CD4-positive, alpha-beta T cell treated with Interleukin-2 at 100 ng/mL for 4 hours (primary cell): ENCODE measurements around the gene NPHP4.

Experiments used
- DNase-seq: peaks from one replicate; pipeline ENCODE4 v3.0.0-alpha.2; 2020; ENCODE audit warnings: low spot score

Gene NPHP4

GRCh38 chr1:6003568-6004411 lies 11.6 kb upstream of the NPHP4 start:
- DNase-seq, result no peak

- DNase-seq, result no peak
These were observed 10.7 kb upstream of the NPHP4 start for GRCh38 chr1:6002714-6003501.

GRCh38 chr1:6001992-6002576 lies 9.9 kb upstream of the NPHP4 start:
- DNase-seq, result no peak

- no peak for DNase-seq
These were observed 8.4 kb upstream of the NPHP4 start for GRCh38 chr1:6000444-6001288.

GRCh38 chr1:5999711-6000443 lies 7.7 kb upstream of the NPHP4 start:
- no peak for DNase-seq

GRCh38 chr1:5998906-5999301 lies 6.7 kb upstream of the NPHP4 start:
- no peak for DNase-seq

GRCh38 chr1:5998051-5998905 lies 6.1 kb upstream of the NPHP4 start:
- DNase-seq, result no peak

- DNase-seq, result no peak
These were observed 5.1 kb upstream of the NPHP4 start for GRCh38 chr1:5997316-5997715.

- DNase-seq, result no peak
These were observed 4.5 kb upstream of the NPHP4 start for GRCh38 chr1:5996641-5997270.

- DNase-seq, result no peak
These were observed 3.8 kb upstream of the NPHP4 start for GRCh38 chr1:5995871-5996630.

- DNase-seq, result peak; percentile 74
These were observed 2.7 kb upstream of the NPHP4 start for GRCh38 chr1:5994713-5995621.

- DNase-seq, result peak; percentile 16
These were observed 1.6 kb upstream of the NPHP4 start for GRCh38 chr1:5993556-5994491.

GRCh38 chr1:5992814-5993555 lies 760 bp upstream of the NPHP4 start:
- DNase-seq, result no peak

- DNase-seq, result peak; percentile 17
These were observed 722 bp downstream of the NPHP4 start for GRCh38 chr1:5991381-5992025.

- DNase-seq, result no peak
These were observed 1.3 kb downstream of the NPHP4 start for GRCh38 chr1:5990913-5991312.
